HepG2 (cell line): Measurements from ENCODE around the gene DCAF7. TPM values are rescaled to one million over a fixed set of nuclear protein-coding genes. Genes with fewer than 3 reads are reported as not detected.

Experiments
- ADNP ChIP-seq: sonication (generic); formaldehyde crosslinking; IDR thresholded peaks from 2 replicates; pipeline ENCODE4 v1.4.0; 2020; ENCODE audit warnings: missing genetic modification reagents
- HES4 ChIP-seq: sonication (generic); formaldehyde crosslinking; IDR thresholded peaks from 2 replicates; pipeline ENCODE4 v1.9.0; 2021; ENCODE audit warnings: mild to moderate bottlenecking, missing genetic modification reagents, borderline replicate concordance
- IRF1 ChIP-seq: sonication (generic); formaldehyde crosslinking; IDR thresholded peaks from 2 replicates; pipeline ENCODE4 v1.4.0; 2020; ENCODE audit warnings: low read depth, mild to moderate bottlenecking, missing genetic modification reagents
- MIER2 ChIP-seq: IDR thresholded peaks from 2 replicates; pipeline ENCODE4 v1.6.1; 2016; ENCODE audit warnings: missing biosample characterization, missing genetic modification reagents
- NR2F2 ChIP-seq: IDR thresholded peaks from 2 replicates; pipeline ENCODE4 v1.6.1; 2012; ENCODE audit warnings: low read depth, inconsistent platforms, borderline replicate concordance
- POGZ ChIP-seq: sonication (generic); formaldehyde crosslinking; IDR thresholded peaks from 2 replicates; pipeline ENCODE4 v1.4.0; 2020; ENCODE audit warnings: mild to moderate bottlenecking, missing genetic modification reagents
- REL ChIP-seq: sonication (generic); formaldehyde crosslinking; conservative IDR thresholded peaks from 2 replicates; pipeline ENCODE4 v1.8.0; 2022; ENCODE audit warnings: mild to moderate bottlenecking, missing genetic modification reagents, moderate library complexity
- SIN3A ChIP-seq: IDR thresholded peaks from 2 replicates; pipeline ENCODE4 v1.6.1; 2011; ENCODE audit warnings: low read depth, mild to moderate bottlenecking, control low read depth, low read length, borderline replicate concordance
- TAF1 ChIP-seq: sonication (generic); formaldehyde crosslinking; IDR thresholded peaks from 2 replicates; pipeline ENCODE4 v1.4.0; 2020; ENCODE audit warnings: missing genetic modification reagents
- ZFP36L1 ChIP-seq: sonication (generic); formaldehyde crosslinking; IDR thresholded peaks from 2 replicates; pipeline ENCODE4 v1.8.0; 2022; ENCODE audit warnings: mild to moderate bottlenecking, missing genetic modification reagents, moderate library complexity
- ZFP90 ChIP-seq: sonication (generic); formaldehyde crosslinking; IDR thresholded peaks from 2 replicates; pipeline ENCODE4 v1.8.0; 2022; ENCODE audit warnings: missing genetic modification reagents, mild to moderate bottlenecking, inconsistent platforms, borderline replicate concordance
- ZFY ChIP-seq: sonication (generic); formaldehyde crosslinking; IDR thresholded peaks from 2 replicates; pipeline ENCODE4 v1.4.0; 2020; ENCODE audit warnings: missing genetic modification reagents
- ZNF256 ChIP-seq: sonication (generic); formaldehyde crosslinking; conservative IDR thresholded peaks from 2 replicates; pipeline ENCODE4 v1.4.0; 2020; ENCODE audit warnings: missing genetic modification reagents
- ZNF274 ChIP-seq: sonication (generic); formaldehyde crosslinking; IDR thresholded peaks from 2 replicates; pipeline ENCODE4 v1.5.1; 2020; ENCODE audit warnings: mild to moderate bottlenecking, missing genetic modification reagents
- ZNF280D ChIP-seq: sonication (generic); formaldehyde crosslinking; IDR thresholded peaks from 2 replicates; pipeline ENCODE4 v1.5.1; 2020; ENCODE audit warnings: mild to moderate bottlenecking, missing genetic modification reagents
- ZNF644 ChIP-seq: IDR thresholded peaks from 2 replicates; pipeline ENCODE4 v1.6.1; 2016; ENCODE audit warnings: low read depth
- polyA plus RNA-seq, 8 experiments: library from polyadenylated mRNA; depleted of rRNA in 3 of 8; stranded (reverse) in 7 of 8; unstranded in 1 of 8; fragments of >200 nt; fragmentation: Illumina TruSeq in 4 of 8; extraction: Trizol in 4 of 8; gene quantifications; 2 replicates each; pipeline versions ENCODE4 v1.2.1 to v1.2.3, GENCODE V29; 2011 to 2016; ENCODE audit warnings: low read depth in 4 of 8, missing spikeins in 1 of 8, mixed read lengths in 1 of 8; ENCODE audit not compliant: insufficient read depth in 1 of 8
- total RNA-seq, 5 experiments: library from RNA; depleted of rRNA; stranded (reverse); fragments of >200 nt; fragmentation: Illumina TruSeq; extraction: Trizol; gene quantifications; 2 replicates each; pipeline ENCODE4 v1.2.3, GENCODE V29; 2016; ENCODE audit warnings: low read depth in 1 of 5
- TF ChIP-seq, protein P1 (sequence below): sonication (generic); formaldehyde crosslinking; IDR thresholded peaks from 2 replicates; pipeline ENCODE4 v1.4.0; 2020; ENCODE audit warnings: mild to moderate bottlenecking, missing genetic modification reagents, borderline replicate concordance
- TF ChIP-seq, protein P2 (sequence below): sonication (generic); formaldehyde crosslinking; IDR thresholded peaks from 2 replicates; pipeline ENCODE4 v1.5.1; 2020; ENCODE audit warnings: missing genetic modification reagents, mild to moderate bottlenecking, borderline replicate concordance
- TF ChIP-seq, protein P3 (sequence below): sonication (generic); formaldehyde crosslinking; IDR thresholded peaks from 2 replicates; pipeline ENCODE4 v1.5.0; 2020; ENCODE audit warnings: missing genetic modification reagents, mild to moderate bottlenecking, borderline replicate concordance

The DCAF7 gene
- total and polyA plus RNA-seq, 2 of the 13 experiments (the other 11 are each of a cell fraction or from before 2014, with no cell fraction given), result 55.2 to 73.4 TPM

GRCh38 chr17:63578027-63578768 lies 27.9 kb downstream of the DCAF7 start (continued):
- TF ChIP-seq ZFP90 (no peak; the same call in 1 of the 2 replicates), IRF1 (no peak), ZNF274 (CRISPR knock-in tag) (peak; percentile 92), POGZ (CRISPR knock-in tag) (peak; percentile 97), ZNF256 (CRISPR knock-in tag) (no peak), ZFY (CRISPR knock-in tag) (peak; percentile 18; the same call in 1 of the 2 replicates), ADNP (CRISPR knock-in tag) (peak; percentile 99), NR2F2 (peak; percentile 73), HES4 (no peak), ZNF644 (CRISPR knock-in tag) (peak; percentile 70), TAF1 (CRISPR knock-in tag) (peak; percentile 10; the same call in 1 of the 2 replicates), ZFP36L1 (CRISPR knock-in tag) (no peak), MIER2 (0 out of 2 replicates have a peak, but pooled peaks have one; percentile 76), SIN3A (peak; percentile 58; the same call in 1 of the 2 replicates), REL (CRISPR knock-in tag) (0 out of 2 replicates have a peak, but pooled peaks have one; percentile 32), ZNF280D (CRISPR knock-in tag) (peak; percentile 99)
- TF ChIP-seq, protein P1, sequence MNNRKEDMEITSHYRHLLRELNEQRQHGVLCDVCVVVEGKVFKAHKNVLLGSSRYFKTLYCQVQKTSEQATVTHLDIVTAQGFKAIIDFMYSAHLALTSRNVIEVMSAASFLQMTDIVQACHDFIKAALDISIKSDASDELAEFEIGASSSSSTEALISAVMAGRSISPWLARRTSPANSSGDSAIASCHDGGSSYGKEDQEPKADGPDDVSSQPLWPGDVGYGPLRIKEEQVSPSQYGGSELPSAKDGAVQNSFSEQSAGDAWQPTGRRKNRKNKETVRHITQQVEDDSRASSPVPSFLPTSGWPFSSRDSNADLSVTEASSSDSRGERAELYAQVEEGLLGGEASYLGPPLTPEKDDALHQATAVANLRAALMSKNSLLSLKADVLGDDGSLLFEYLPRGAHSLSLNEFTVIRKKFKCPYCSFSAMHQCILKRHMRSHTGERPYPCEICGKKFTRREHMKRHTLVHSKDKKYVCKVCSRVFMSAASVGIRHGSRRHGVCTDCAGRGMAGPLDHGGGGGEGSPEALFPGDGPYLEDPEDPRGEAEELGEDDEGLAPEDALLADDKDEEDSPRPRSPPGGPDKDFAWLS (CRISPR knock-in tag), result no peak
- TF ChIP-seq, protein P2, sequence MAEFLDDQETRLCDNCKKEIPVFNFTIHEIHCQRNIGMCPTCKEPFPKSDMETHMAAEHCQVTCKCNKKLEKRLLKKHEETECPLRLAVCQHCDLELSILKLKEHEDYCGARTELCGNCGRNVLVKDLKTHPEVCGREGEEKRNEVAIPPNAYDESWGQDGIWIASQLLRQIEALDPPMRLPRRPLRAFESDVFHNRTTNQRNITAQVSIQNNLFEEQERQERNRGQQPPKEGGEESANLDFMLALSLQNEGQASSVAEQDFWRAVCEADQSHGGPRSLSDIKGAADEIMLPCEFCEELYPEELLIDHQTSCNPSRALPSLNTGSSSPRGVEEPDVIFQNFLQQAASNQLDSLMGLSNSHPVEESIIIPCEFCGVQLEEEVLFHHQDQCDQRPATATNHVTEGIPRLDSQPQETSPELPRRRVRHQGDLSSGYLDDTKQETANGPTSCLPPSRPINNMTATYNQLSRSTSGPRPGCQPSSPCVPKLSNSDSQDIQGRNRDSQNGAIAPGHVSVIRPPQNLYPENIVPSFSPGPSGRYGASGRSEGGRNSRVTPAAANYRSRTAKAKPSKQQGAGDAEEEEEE, result peak; percentile 48; the same call in 1 of the 2 replicates
- TF ChIP-seq, protein P3, sequence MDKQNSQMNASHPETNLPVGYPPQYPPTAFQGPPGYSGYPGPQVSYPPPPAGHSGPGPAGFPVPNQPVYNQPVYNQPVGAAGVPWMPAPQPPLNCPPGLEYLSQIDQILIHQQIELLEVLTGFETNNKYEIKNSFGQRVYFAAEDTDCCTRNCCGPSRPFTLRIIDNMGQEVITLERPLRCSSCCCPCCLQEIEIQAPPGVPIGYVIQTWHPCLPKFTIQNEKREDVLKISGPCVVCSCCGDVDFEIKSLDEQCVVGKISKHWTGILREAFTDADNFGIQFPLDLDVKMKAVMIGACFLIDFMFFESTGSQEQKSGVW, result no peak
